Activated naive CD8-positive, alpha-beta T cell treated with anti-CD3 and anti-CD28 coated beads, Interleukin-2, amount 50 U/mL, for 24 hours (primary cell): ENCODE data around the gene PPP2R5A.
A peak's percentile ranks its signal among the peaks of the same experiment; 100 is the strongest.

Source experiments
- ATAC-seq: fragments of 150-1000 bp; cut with Tn5 transposase; one replicate; pipeline ENCODE4 v1.10.0; 2021
- DNase-seq: peaks from one replicate; pipeline ENCODE4 v3.0.0; 2021
- H3K27ac Mint-ChIP-seq: one replicate; pipeline ENCODE4 v1.8.0; 2021; ENCODE audit warnings: mild to moderate bottlenecking, mixed read lengths
- H3K27me3 Mint-ChIP-seq: one replicate; pipeline ENCODE4 v1.8.0; 2021; ENCODE audit warnings: mixed read lengths
- H3K36me3 Mint-ChIP-seq: one replicate; pipeline ENCODE4 v1.8.0; 2021; ENCODE audit warnings: low read depth, mixed read lengths
- H3K4me1 Mint-ChIP-seq: one replicate; pipeline ENCODE4 v1.8.0; 2021; ENCODE audit warnings: mixed read lengths
- H3K4me3 Mint-ChIP-seq: one replicate; pipeline ENCODE4 v1.8.0; 2021; ENCODE audit warnings: mild to moderate bottlenecking, moderate library complexity, mixed read lengths
- H3K9me3 Mint-ChIP-seq: one replicate; pipeline ENCODE4 v1.8.0; 2021; ENCODE audit warnings: mixed read lengths

Gene PPP2R5A

DNA sequence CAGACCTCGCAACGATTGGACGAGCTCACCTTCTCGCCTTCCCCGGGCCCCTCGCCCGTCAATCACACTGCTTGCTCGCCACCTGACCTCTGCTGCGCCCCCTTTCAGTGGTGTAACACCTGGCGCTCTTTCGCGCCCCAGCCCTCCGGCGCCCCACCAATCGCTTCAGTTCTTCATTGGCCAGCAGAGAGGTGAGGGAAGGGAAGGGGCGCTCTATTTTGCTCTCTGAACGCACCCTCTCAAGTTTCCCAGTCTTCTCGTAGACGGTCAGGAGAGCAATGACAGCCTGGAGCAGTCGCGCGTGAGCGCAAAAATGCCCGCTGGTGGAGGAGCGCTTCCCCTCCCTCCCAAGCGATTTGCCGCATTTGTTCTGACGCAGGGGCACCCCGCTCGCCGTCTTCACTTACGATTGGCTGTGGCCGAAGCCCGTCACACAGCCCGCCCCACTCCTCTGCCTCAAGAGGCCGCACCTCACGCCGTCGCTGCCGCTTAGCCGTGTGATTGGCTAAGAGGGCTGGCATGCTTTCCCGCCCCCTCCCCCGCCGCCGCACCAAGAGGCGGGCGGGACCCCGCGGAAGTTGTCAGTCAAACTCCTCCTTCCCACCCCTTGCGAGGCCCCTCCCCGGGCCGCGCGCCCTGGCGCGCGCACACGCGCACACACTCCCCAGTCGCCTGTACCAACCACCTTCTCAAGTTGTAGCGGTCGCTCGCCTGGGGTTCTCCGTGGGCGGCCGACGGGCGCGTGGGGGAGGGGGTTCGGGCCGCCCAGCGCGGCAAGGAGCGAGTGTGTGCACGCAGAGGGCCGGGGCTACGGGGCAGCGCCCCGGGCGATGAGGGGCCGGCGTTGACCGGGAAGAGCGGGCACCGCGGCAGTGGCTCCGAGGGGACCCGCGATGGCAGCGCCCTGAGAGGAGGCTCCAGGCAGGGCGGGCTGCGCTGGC is at the start of gene PPP2R5A:
Gene PPP2R5A, plus strand, starts transcription at position 667 of the 941 bp plus-strand sequence. CDS start 701 bp downstream, outside the sequence.
- Mint-ChIP-seq H3K27ac (peak within 1 kb of the TSS; percentile 95), H3K36me3 (no peaks in the 10 kb centered on the region), H3K27me3 (no peaks in the 10 kb centered on the region), H3K9me3 (no peaks in the 10 kb centered on the region), H3K4me1 (peaks cover 38% of the 10 kb centered on the region), H3K4me3 (peak within 1 kb of the TSS; percentile 94)
- ATAC-seq (peak; percentile 96), DNase-seq (peak; percentile 97)

DNA sequence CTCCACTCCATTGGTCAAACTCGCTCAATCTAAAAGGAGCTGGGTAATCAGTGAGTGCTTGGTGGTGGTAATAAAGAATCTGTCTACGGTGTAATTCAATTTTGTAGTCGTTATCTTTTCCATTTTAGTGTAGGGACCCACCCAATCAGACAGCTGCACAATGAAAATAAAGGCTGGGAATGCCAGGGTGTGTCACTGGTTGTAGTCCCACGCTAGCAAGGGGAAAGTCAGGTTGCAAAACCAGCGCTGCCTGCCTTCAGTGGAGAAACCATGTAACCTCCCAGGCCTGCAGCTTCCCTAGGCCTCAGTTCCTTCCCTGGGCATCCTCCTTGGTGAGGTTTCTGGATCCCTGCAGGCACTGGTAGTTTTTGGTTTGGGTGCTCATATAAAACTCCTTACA is 49.4 kb upstream of the PPP2R5A start:
- Mint-ChIP-seq H3K27ac (no peak overlapping the region), H3K36me3 (no peaks in the 10 kb centered on the region), H3K4me1 (peaks cover 50% of the 10 kb centered on the region), H3K9me3 (no peaks in the 10 kb centered on the region), H3K27me3 (peaks cover 2% of the 10 kb centered on the region), H3K4me3 (no peak overlapping the region)
- DNase-seq (no peak), ATAC-seq (no peak)

DNA sequence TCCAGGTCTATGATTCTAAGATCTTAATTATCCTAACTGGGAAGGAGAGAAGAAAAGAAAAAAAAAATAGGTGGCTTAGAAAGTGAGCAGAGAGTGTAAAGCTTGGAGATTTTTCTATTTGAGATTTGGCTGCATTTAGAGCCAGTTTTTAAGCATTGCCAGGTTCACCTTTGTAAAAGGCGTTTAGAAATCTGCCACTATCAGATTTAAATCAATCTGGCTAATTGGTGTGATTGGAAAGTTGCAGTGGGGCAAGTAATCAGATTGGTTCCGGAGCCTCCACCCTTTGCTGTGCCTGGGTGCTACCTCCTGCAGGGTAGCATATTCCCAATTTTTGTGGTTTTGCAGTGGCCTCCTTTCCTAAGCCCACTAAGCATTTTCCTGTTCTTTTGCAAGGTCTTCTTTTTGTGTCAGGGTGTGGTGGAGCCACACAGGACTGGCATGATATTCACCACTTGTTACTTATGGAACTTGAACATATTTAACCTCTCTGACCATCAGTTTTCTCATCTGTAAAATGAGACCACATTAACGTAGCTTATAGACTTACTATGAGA is 48.5 kb upstream of the PPP2R5A start:
- Mint-ChIP-seq H3K4me1 (peaks cover 50% of the 10 kb centered on the region), H3K4me3 (no peak overlapping the region), H3K27me3 (peaks cover 2% of the 10 kb centered on the region), H3K9me3 (no peaks in the 10 kb centered on the region), H3K27ac (no peak overlapping the region), H3K36me3 (no peaks in the 10 kb centered on the region)
- DNase-seq (no peak), ATAC-seq (no peak)

DNA sequence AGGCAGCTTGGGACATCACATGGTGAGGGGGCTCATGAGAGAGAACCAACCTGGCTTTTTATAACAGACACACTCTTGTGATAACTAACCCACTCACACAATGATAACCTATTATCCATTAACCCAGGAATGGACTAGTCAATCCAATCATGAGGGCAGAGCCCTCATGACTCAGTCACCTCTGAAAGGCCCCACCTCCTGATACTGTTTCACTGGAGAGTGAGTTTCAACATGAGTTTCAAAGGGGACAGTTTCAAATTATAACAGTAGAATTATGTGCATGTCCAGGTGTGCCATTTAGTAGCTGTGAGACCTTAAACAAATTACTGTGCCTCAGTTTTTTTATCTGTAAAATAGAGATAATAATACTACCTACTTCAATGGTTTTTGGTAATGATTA is 47.6 kb upstream of the PPP2R5A start:
- Mint-ChIP-seq H3K27me3 (peaks cover 2% of the 10 kb centered on the region), H3K4me3 (no peak overlapping the region), H3K4me1 (peaks cover 45% of the 10 kb centered on the region), H3K36me3 (no peaks in the 10 kb centered on the region), H3K27ac (no peak overlapping the region), H3K9me3 (no peaks in the 10 kb centered on the region)
- ATAC-seq, result peak; percentile 85
- no peak for DNase-seq

DNA sequence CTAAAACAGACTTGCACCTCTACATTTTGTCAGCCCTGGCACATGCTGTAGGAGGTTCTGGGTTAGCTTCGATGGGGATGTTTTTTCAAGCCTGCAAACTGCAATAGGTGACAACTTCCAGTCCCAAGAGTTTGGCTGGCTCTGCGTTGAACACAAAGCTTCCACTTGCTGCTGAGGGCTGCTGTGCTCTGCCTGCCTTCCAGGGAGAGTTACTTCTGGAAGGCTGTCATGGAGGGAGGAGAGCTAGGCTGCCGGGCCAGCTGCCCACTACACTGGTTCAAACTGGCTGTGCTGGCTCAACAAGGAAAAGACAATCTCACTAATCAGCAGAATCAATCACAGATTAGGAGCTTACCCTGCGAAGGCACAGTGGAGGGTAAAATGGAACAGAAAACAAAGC is 46.7 kb upstream of the PPP2R5A start:
- H3K4me3 Mint-ChIP-seq, result no peak overlapping the region
- DNase-seq (no peak), ATAC-seq (no peak)
- peaks cover 2% of the 10 kb centered on the region for H3K27me3 Mint-ChIP-seq
- peaks cover 39% of the 10 kb centered on the region for H3K4me1 Mint-ChIP-seq
- no peak overlapping the region for H3K27ac Mint-ChIP-seq
- no peaks in the 10 kb centered on the region for H3K36me3 Mint-ChIP-seq
- no peaks in the 10 kb centered on the region for H3K9me3 Mint-ChIP-seq

DNA sequence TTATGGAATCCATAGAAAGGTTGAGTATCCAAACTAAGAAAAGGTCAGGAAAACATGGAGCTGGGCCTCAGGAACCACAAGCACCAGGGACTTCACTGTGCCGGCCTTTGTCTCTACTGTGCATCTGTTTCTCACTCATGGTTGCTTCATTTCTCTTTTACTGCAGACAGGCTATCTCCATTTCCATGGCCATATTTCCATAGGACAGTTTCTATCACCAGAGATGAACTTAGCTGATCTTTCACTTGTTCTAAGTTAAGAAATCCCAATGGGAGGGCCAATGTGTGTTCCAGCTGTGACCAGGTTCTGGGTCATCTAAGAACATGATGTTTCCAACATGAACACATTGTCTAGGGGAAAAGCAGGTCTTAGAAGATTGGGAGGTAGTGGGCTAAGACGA is 43.7 kb upstream of the PPP2R5A start:
- H3K27ac Mint-ChIP-seq, result no peak overlapping the region
- no peaks in the 10 kb centered on the region for H3K9me3 Mint-ChIP-seq
- peaks cover 17% of the 10 kb centered on the region for H3K4me1 Mint-ChIP-seq
- H3K27me3 Mint-ChIP-seq, result peaks cover 2% of the 10 kb centered on the region
- DNase-seq (no peak), ATAC-seq (no peak)
- H3K4me3 Mint-ChIP-seq, result no peak overlapping the region
- no peaks in the 10 kb centered on the region for H3K36me3 Mint-ChIP-seq

DNA sequence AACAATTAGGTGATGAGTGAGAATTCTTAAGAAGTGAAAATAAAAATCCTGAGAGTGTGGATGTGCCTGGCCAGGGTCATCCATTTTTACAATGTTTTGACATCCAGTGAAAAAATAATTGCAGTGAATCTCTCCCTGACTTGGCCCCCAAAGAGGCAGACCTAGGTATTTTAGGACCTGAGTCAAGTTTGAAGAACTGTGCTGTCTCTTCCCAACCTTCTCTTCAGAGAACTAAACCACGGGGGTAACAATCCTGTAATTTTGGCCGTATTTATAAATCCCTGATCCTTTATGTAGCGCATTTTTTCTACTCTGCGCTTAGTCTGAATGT is 43.3 kb upstream of the PPP2R5A start:
- ATAC-seq (no peak), DNase-seq (no peak)
- Mint-ChIP-seq H3K4me1 (peaks cover 17% of the 10 kb centered on the region), H3K36me3 (no peaks in the 10 kb centered on the region), H3K4me3 (no peak overlapping the region), H3K27ac (no peak overlapping the region), H3K9me3 (no peaks in the 10 kb centered on the region), H3K27me3 (peaks cover 2% of the 10 kb centered on the region)

DNA sequence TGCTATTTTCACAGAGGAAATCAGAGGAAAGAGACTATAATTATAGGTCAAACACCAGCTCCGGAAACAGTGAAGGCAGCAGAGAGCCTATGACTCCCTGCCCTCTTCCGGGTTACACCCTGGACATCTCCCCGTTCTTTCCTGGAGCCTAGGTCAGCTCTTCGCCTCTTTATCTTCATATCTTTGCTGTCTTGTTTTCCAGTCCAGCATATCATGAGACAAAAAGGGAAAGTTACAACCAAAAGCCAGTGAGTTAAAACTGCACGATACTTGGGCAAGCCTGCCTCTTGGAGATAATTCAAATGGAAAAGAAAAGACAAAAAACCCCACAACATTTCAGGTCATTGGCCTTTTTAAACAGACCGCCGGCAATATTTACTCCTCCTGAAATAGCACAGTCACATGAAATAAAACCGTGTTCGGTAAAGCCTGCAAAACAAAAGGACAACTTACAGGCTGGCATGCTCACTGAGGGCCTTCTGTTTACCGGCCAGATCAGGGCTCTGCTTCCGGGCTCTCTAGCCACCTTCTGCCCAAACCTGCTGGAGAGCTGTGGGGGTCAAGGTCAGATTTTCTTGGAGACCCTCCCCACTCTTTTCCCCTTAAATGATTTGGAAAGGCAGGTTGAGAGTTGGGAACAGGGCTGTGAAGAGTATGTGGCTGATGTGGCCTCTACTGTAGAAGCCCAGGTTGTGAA is 42.8 kb upstream of the PPP2R5A start:
- Mint-ChIP-seq H3K4me1 (peaks cover 16% of the 10 kb centered on the region), H3K36me3 (no peaks in the 10 kb centered on the region), H3K27me3 (peaks cover 2% of the 10 kb centered on the region), H3K9me3 (no peaks in the 10 kb centered on the region), H3K4me3 (no peak overlapping the region), H3K27ac (peak overlapping the region; percentile 2)
- no peak for ATAC-seq
- no peak for DNase-seq

DNA sequence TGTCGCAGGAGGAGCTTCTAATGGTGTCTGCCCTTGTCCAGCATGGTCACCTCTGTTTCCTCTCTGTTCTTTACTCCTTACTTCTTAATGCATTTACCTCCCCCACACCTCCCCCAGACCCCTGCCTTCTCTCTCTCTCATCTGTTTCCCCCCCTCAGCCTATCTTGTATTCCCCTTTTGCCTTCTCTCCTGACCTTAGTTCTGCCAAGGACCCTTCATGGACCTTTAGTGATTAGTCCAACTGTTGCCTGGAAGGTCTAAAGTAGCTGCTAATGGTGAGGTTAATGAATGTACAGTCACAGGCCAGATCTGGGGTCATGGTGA is 42.3 kb upstream of the PPP2R5A start:
- ATAC-seq (no peak), DNase-seq (no peak)
- Mint-ChIP-seq H3K27ac (no peak overlapping the region), H3K4me3 (no peak overlapping the region), H3K4me1 (peaks cover 11% of the 10 kb centered on the region), H3K27me3 (peaks cover 2% of the 10 kb centered on the region), H3K9me3 (no peaks in the 10 kb centered on the region), H3K36me3 (no peaks in the 10 kb centered on the region)

DNA sequence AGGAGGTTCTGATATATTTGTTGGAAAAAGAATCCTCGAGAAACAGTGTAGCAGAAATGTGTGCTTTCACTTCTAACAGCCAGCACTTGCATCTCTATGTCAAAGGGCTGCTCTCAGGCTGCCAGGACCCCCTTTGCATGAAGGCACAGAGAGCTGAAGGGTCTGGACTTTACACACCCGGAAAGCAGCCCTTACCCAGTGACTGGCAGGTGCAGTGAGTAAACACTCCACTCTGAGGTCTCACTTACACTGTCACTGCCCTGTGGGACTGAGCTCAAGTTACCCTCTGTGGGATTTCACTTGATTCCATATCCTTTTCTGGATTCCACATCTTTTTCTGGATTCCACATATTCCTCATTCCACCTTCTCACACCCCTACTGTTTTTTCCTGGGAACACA is 40.8 kb upstream of the PPP2R5A start:
- Mint-ChIP-seq H3K4me1 (peaks cover 4% of the 10 kb centered on the region), H3K27ac (no peak overlapping the region), H3K9me3 (no peaks in the 10 kb centered on the region), H3K36me3 (no peaks in the 10 kb centered on the region), H3K27me3 (peaks cover under 1% of the 10 kb centered on the region), H3K4me3 (no peak overlapping the region)
- no peak for DNase-seq
- no peak for ATAC-seq

DNA sequence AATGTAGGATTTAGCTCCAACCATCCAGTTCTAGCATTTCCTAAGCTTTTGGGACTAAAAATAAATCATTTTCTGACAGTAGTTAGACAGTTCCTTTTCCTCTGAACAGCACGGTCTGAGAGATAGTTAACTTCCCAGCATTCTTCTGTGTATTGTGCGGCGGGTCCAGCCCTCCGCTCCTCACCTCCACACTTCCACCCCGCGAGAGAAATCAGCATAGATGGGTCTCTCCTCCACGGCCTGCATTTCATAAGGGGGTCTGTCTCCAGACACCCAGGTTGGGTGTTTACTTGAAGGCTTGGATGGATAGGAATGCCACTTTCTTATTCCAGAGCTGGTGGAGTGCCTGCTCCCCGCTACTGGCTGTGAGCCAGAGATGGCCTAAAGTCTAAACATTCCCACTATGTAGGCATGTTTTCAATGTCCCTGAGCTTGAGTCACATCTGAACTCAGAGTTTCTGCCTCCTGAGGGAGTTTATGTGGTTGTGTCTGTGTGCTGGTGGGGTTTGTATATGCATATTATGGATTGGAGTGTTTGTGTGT is 38.0 kb upstream of the PPP2R5A start:
- Mint-ChIP-seq H3K27me3 (peaks cover 3% of the 10 kb centered on the region), H3K9me3 (no peaks in the 10 kb centered on the region), H3K4me1 (peaks cover 3% of the 10 kb centered on the region), H3K4me3 (no peak overlapping the region), H3K27ac (no peak overlapping the region), H3K36me3 (no peaks in the 10 kb centered on the region)
- DNase-seq (no peak), ATAC-seq (no peak)

DNA sequence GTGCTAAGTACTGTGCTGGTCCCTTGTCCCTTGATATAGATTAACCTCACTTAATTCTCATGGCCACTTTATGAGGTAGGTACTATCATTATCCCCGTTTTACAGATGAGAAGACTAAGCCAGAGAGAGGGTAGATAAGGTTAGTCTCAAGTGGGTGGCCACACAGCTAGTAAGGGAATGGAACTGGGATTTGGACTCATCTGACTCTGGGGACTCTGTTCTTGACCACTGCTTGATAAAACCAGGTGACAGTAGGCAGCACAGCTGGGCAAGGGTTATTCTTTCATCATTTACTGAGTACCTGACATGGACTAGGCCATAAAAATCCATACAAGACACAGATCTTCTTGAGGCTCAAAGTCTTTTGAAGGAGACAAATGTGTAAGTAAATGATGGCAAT is 37.2 kb upstream of the PPP2R5A start:
- no peak for ATAC-seq
- Mint-ChIP-seq H3K27me3 (peaks cover 3% of the 10 kb centered on the region), H3K4me1 (peaks cover 5% of the 10 kb centered on the region), H3K4me3 (no peak overlapping the region), H3K36me3 (no peaks in the 10 kb centered on the region), H3K27ac (no peak overlapping the region), H3K9me3 (no peaks in the 10 kb centered on the region)
- no peak for DNase-seq

DNA sequence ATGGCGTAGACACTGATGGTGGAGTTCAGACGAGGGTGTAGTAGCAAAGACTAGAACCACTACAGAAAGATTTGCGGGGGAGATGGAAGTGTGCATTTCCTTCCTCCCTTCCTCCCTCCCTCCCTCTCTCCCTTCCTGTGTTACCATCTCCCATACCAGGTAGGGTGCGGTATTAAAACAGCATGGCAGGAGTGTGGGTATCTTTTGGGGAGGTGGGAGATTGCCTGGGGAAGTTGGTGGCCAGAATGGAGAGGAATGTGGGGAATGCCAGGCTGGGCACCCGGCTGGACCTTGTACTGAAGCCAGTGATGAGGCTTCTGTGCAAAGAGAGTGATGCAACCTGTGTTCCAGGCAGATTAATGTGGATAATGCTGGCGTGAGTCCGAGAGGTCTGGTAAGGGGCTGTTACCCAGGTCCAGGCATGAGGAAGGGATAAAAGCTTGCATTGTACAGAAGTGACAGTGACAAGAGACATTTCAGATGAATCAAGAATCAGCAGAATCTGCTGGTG is 30.3 kb upstream of the PPP2R5A start:
- Mint-ChIP-seq H3K4me3 (peak overlapping the region; percentile 37), H3K27ac (peak overlapping the region; percentile 16), H3K4me1 (peaks cover 43% of the 10 kb centered on the region), H3K9me3 (no peaks in the 10 kb centered on the region), H3K27me3 (peaks cover 3% of the 10 kb centered on the region), H3K36me3 (no peaks in the 10 kb centered on the region)
- no peak for ATAC-seq
- DNase-seq, result no peak

DNA sequence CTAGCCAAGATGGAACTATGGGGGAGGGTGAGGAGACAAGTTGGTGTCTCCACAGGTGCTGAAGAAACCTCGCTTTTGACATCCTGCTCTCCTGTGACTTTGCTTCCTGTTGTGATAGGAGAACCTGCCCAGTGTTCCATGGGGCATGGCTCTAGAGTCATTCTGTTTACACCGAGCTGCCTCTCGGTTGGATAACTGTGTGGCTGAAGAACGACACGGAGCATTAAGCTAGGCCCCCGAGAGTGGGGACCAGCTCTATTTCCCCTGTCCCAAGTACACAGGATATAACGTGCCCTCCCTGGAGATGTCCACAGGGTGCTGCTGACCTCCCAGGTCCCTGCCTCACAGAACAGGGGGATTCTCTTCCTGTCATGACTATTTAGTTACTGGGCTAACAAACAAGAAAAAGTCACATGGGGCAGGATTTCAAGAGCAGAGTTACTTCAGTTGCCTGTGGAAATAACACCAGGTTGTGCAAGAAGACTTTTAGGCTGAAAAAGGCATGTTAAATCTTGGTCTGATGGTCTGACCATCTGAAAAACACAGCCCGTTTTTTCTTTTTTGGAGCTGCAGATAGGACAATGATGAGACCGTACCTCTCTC is 29.4 kb upstream of the PPP2R5A start:
- H3K36me3 Mint-ChIP-seq, result no peaks in the 10 kb centered on the region
- DNase-seq, result no peak
- peak overlapping the region; percentile 74 for H3K27ac Mint-ChIP-seq
- peak; percentile 44 for ATAC-seq
- H3K4me3 Mint-ChIP-seq, result peak overlapping the region; percentile 7
- no peaks in the 10 kb centered on the region for H3K9me3 Mint-ChIP-seq
- H3K27me3 Mint-ChIP-seq, result peaks cover 3% of the 10 kb centered on the region
- H3K4me1 Mint-ChIP-seq, result peaks cover 48% of the 10 kb centered on the region
